Raji (cell line): ENCODE results near the gene C16orf90.

Experiments
- POLR2A ChIP-seq: IDR thresholded peaks from 2 replicates; pipeline ENCODE4 v1.6.1; 2011; ENCODE audit warnings: low read depth, low read length, control low read depth; ENCODE audit not compliant: insufficient read depth

C16orf90 gene, protein sequence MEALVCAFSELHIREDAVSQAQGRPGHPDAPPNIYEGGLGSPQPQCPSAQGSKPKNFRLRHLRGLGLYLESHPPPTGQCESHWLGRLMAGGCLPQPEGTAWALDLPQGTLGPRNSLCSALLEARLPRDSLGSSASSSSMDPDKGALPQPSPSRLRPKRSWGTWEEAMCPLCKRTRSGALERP

GRCh38 chr16:3495176-3495575 is at the start of gene C16orf90:
TSS of gene C16orf90 (minus strand) at chr16:3495489. CDS start at chr16:3495421, 68 bp downstream.
- no peak for TF ChIP-seq POLR2A

- no peak for TF ChIP-seq POLR2A
Measured at GRCh38 chr16:3542601-3543373, 47.5 kb upstream of the C16orf90 start.

- TF ChIP-seq POLR2A: no peak
Measured at GRCh38 chr16:3541527-3542155, 46.4 kb upstream of the C16orf90 start.

DNA sequence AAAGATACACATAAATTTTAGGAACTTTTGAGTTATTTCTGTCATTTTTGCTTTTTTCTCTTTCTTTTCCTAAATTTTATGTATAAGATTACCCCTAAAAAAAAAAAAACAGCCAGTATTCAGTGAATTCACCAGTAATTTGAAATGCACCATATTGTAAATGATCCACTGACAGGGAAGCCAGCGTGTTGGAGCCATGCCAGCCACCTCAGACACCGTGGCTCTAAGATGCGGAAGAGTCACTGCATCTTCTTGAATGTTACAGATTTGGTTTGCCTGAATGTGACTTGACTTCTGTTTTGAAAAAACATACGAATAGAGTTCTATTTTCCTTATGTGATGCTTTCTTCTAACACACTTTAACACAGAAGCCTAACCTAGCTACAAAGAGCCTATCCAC is 42.9 kb upstream of the C16orf90 start:
- no peak for TF ChIP-seq POLR2A

GRCh38 chr16:3536851-3537250 is 41.6 kb upstream of the C16orf90 start:
- TF ChIP-seq POLR2A: no peak

GRCh38 chr16:3536271-3536731 is 41.0 kb upstream of the C16orf90 start:
- TF ChIP-seq POLR2A: no peak

DNA sequence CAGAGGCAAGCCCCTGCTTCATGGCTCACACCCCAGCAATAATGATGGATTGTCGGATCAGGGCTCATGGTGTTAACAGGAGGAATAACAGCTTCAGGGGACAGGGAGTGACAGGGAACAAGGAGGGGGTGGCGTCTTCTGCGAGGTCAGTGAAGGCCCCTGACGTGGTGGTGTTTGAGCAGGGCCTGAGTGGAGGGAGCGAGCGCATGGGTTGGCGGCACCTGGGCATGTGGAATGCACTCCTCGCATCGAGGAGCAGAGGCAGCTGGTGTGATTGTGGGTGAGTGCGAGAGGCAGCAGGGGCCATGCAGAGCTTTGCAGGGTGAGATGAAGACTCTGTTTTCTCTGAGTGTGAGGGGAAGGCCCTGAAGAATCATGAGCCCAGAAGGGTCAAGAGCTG is 38.8 kb upstream of the C16orf90 start:
- TF ChIP-seq POLR2A: no peak

- no peak for TF ChIP-seq POLR2A
Measured at GRCh38 chr16:3532741-3533140, 37.5 kb upstream of the C16orf90 start.

- no peak for TF ChIP-seq POLR2A
Measured at GRCh38 chr16:3530371-3530914, 35.2 kb upstream of the C16orf90 start.

DNA sequence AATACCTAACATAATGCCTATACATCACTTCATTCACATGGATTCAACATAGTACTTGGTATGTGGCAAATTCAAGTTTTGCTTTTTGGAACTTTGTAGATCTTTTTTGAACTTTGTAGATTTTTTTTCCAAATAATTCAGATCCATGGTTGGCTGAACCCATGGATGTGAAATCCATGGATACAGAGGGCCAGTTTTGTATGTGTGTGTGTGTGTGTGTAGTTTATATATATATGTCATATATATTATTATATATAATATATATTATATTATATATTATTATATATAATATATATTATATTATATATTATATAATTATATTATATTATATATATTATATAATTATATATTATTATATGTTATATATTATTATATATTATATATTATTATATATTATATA is 33.9 kb upstream of the C16orf90 start:
- TF ChIP-seq POLR2A: no peak

DNA sequence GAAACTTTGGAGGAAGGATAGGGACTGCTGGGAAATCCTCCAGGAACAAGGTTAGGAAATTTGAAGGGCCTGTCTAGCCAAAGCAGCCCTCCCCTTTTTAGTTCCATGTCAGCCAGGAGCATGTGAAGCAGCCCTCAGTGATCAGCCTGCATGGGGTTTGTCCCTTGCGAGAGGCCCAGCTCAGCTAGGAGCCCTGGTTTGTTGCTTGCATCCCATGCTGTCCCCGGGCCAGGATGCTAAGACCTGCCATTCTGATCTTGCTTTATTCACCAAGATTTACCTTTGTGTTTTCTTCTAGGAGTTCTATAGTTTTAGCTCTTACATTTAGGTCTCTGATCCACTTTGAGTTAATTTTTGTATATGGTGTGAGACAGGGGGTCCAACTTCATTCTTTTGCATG is 33.1 kb upstream of the C16orf90 start:
- TF ChIP-seq POLR2A: no peak

DNA sequence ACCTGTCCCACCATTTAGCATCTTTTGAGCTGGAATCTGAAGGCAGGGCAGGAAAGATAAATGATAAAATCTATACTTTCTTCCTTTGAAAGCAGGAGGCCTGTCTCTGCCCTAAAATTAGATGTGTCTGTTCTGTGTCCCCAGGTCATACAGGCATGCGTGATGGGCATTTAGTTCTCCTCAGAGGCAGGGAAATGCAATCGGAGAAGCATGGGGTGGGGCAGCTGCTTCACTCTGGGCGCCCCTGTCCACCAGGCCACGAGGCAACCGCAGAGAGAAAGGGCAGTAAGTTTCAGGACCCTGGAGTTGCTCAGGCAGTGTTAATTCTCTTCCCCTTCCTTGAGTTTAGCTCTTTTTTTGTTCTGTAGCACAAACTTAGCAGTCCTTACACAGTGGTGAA is 30.7 kb upstream of the C16orf90 start:
- TF ChIP-seq POLR2A: no peak

DNA sequence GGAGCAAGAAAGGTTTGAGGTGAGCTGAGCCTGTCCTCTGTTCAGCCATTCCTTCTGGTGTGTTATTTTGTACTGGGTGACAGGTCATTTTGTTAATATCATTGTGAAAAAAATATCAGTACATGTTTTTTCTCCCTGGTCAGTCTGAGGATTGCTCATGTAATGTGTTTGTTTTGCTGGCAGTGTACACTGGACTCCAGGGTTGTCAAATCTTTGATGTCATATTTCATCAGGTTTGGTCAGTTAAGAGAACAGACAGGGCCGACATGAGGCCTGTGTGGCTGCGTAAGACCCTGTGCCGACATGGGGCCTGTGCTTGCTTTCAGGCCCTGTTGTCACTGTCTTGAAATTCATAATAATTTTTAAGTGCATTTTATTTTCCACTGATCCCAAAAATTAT is 28.0 kb upstream of the C16orf90 start:
- no peak for TF ChIP-seq POLR2A

DNA sequence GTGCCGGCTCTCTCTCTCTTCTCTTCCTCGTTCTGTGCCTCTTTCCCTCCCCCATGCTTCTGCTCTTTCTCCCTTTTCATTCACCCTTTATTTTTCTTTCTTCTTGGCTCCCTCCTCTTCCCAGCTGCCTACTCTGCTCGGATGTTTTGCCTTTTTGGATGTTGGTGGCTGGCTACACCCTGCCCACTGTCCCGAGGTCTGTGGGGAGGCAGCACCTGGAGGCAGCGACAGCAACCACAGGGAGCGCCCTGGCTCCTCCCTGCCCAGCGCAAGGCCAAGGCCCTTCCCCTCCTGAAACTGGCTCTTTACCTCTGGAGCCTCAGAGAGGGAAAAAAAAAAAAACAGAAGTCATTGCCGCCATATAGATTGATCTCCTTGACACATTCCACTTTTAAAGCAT is 25.6 kb upstream of the C16orf90 start:
- TF ChIP-seq POLR2A: no peak

- TF ChIP-seq POLR2A: no peak
Measured at GRCh38 chr16:3520413-3520812, 25.1 kb upstream of the C16orf90 start.

DNA sequence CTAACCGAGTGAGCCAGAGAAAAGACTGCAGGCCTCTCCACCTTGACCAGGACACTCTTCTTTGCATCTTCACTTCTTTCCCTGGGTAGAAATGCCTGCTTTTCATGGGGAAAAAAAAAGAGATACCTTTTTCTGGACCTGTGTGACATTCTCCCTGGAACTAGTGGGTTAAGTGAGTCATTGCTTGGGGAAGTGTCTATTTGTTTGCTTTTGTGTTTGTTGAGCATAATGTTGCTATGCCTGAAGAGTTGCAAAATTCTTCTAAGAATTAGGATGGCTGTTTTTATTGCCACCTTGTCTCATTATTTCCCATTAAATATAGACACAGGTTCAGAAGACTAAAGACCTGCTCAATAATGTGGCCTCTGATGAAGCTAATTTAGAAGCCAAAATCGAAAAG is 24.3 kb upstream of the C16orf90 start:
- TF ChIP-seq POLR2A: no peak
